Neural cell (in vitro differentiated cells): ENCODE data around the gene SELENON. TPM values are rescaled to one million over a fixed set of nuclear protein-coding genes. Genes with fewer than 3 reads are reported as not detected.

Experiments
- H2AFZ ChIP-seq: fragments of 200-600, 300-800 bp; sonication (generic), shearing (Covaris generic); 2 replicates; pipeline ENCODE4 v1.6.0; 2014; ENCODE audit warnings: low read depth, mild to moderate bottlenecking, antibody characterized with exemption, low read length, moderate library complexity
- H3F3A ChIP-seq: fragments of 200-600 bp; shearing (Covaris generic); 2 replicates; pipeline ENCODE4 v1.6.1; 2016; ENCODE audit warnings: mild to moderate bottlenecking, moderate library complexity, mixed read lengths, antibody characterized with exemption, low read length; ENCODE audit not compliant: insufficient read depth, poor library complexity, severe bottlenecking
- H3K27ac ChIP-seq: fragments of 200-600, 300-800 bp; sonication (generic), shearing (Covaris generic); 2 replicates; pipeline ENCODE4 v1.5.1; 2014; ENCODE audit warnings: mild to moderate bottlenecking, low read length, moderate library complexity
- H3K27me3 ChIP-seq: fragments of 300-800, 200-600 bp; sonication (generic), shearing (Covaris generic); 2 replicates; pipeline ENCODE4 v1.6.0; 2014; ENCODE audit warnings: mild to moderate bottlenecking, low read depth, low read length, moderate library complexity; ENCODE audit not compliant: insufficient read depth
- H3K36me3 ChIP-seq: fragments of 300-800, 200-600 bp; sonication (generic), shearing (Covaris generic); 2 replicates; pipeline ENCODE4 v1.5.1; 2014; ENCODE audit warnings: mild to moderate bottlenecking, antibody characterized with exemption, low read length, moderate library complexity; ENCODE audit not compliant: insufficient read depth
- H3K4me2 ChIP-seq: fragments of 300-800, 200-600 bp; sonication (generic), shearing (Covaris generic); 2 replicates; pipeline ENCODE4 v1.6.0; 2014; ENCODE audit warnings: mild to moderate bottlenecking, low read length
- H3K4me3 ChIP-seq: fragments of 300-800, 200-600 bp; sonication (generic), shearing (Covaris generic); 2 replicates; pipeline ENCODE4 v1.5.1; 2014; ENCODE audit warnings: mild to moderate bottlenecking, low read length, moderate library complexity
- H3K79me2 ChIP-seq: fragments of 200-600 bp; shearing (Covaris generic); replicated peaks from 2 replicates; pipeline ENCODE4 v1.6.0; 2014; ENCODE audit warnings: mild to moderate bottlenecking, low read length, moderate library complexity; ENCODE audit not compliant: insufficient read depth
- H3K9ac ChIP-seq: fragments of 300-800, 200-600 bp; sonication (generic), shearing (Covaris generic); 2 replicates; pipeline ENCODE4 v1.6.1; 2016; ENCODE audit warnings: mild to moderate bottlenecking, low read length, mixed read lengths
- H3K9me2 ChIP-seq: fragments of 200-600 bp; shearing (Covaris generic); 2 replicates; pipeline ENCODE4 v1.6.1; 2016; ENCODE audit warnings: mild to moderate bottlenecking, low read length, mixed read lengths; ENCODE audit not compliant: insufficient read depth
- H3K9me3 ChIP-seq: fragments of 200-600, 300-800 bp; sonication (generic), shearing (Covaris generic); 2 replicates; pipeline ENCODE4 v1.6.1; 2016; ENCODE audit warnings: mild to moderate bottlenecking, mixed run types, low read length, moderate library complexity, mixed read lengths
- H4K20me1 ChIP-seq: fragments of 200-600 bp; shearing (Covaris generic); 2 replicates; pipeline ENCODE4 v1.6.1; 2016; ENCODE audit warnings: mild to moderate bottlenecking, mixed run types; ENCODE audit not compliant: insufficient read depth
- CTCF ChIP-seq: fragments of 450-650 bp; IDR thresholded peaks from 2 replicates; pipeline ENCODE4 v1.5.1; 2014; ENCODE audit warnings: antibody characterized with exemption, mild to moderate bottlenecking, moderate library complexity; ENCODE audit not compliant: poor library complexity, severe bottlenecking
- EP300 ChIP-seq: fragments of 450-650 bp; conservative IDR thresholded peaks from 2 replicates; pipeline ENCODE4 v1.6.1; 2014; ENCODE audit warnings: antibody characterized with exemption, mild to moderate bottlenecking, moderate library complexity; ENCODE audit not compliant: poor library complexity, severe bottlenecking
- EZH2 ChIP-seq: fragments of 200-600, 300-800 bp; shearing (Covaris generic), sonication (generic); IDR thresholded peaks from 2 replicates; pipeline ENCODE4 v1.6.1; 2014; ENCODE audit warnings: antibody characterized with exemption, low read length, borderline replicate concordance, mild to moderate bottlenecking; ENCODE audit not compliant: insufficient read depth, poor library complexity, severe bottlenecking
- MXI1 ChIP-seq: fragments of 450-650 bp; conservative IDR thresholded peaks from 2 replicates; pipeline ENCODE4 v1.6.1; 2014; ENCODE audit warnings: antibody characterized with exemption, mild to moderate bottlenecking; ENCODE audit not compliant: poor library complexity, severe bottlenecking
- POLR2AphosphoS5 ChIP-seq: IDR thresholded peaks from 2 replicates; pipeline ENCODE4 v1.6.1; 2012
- RAD21 ChIP-seq: fragments of 450-650 bp; conservative IDR thresholded peaks from 2 replicates; pipeline ENCODE4 v1.6.1; 2014; ENCODE audit warnings: antibody characterized with exemption, mild to moderate bottlenecking, moderate library complexity
- REST ChIP-seq: IDR thresholded peaks from 2 replicates; pipeline ENCODE4 v1.6.1; 2012; ENCODE audit warnings: borderline replicate concordance
- SMC3 ChIP-seq: fragments of 450-650 bp; conservative IDR thresholded peaks from 2 replicates; pipeline ENCODE4 v1.6.1; 2014; ENCODE audit warnings: antibody characterized with exemption, mild to moderate bottlenecking, moderate library complexity; ENCODE audit not compliant: poor library complexity
- TAF1 ChIP-seq: IDR thresholded peaks from 2 replicates; pipeline ENCODE4 v1.6.1; 2012; ENCODE audit warnings: low read depth
- polyA plus RNA-seq: library from polyadenylated mRNA; depleted of rRNA; stranded (reverse); fragments of >200 nt; gene quantifications from 2 replicates; pipeline ENCODE4 v1.2.3, GENCODE V29; 2014

Gene SELENON
- polyA plus RNA-seq, 1 donor from 2014 or later = 6.5 TPM

- Histone ChIP-seq H3K27ac (no peak overlapping the region), H3K79me2 (no peaks in the 10 kb centered on the region), H3K9ac (no peak overlapping the region), H3K4me3 (no peak overlapping the region), H2AFZ (no peak overlapping the region), H3K9me3 (no peaks in the 10 kb centered on the region), H3K4me2 (no peak overlapping the region), H3F3A (no peaks in the 10 kb centered on the region), H3K27me3 (no peaks in the 10 kb centered on the region), H3K36me3 (peaks cover 5% of the 10 kb centered on the region), H4K20me1 (no peaks in the 10 kb centered on the region), H3K9me2 (no peaks in the 10 kb centered on the region)
- TF ChIP-seq TAF1 = no peak
- no peak for TF ChIP-seq SMC3
- TF ChIP-seq EP300 = no peak
- no peak for TF ChIP-seq RAD21
- no peak for TF ChIP-seq EZH2
- no peak for TF ChIP-seq POLR2AphosphoS5
- no peak for TF ChIP-seq CTCF
- TF ChIP-seq REST = no peak
- no peak for TF ChIP-seq MXI1
These were observed 64.4 kb downstream of the SELENON start for GRCh38 chr1:25864434-25864833.

- Histone ChIP-seq H3K9me2 (no peaks in the 10 kb centered on the region), H4K20me1 (no peaks in the 10 kb centered on the region), H2AFZ (no peak overlapping the region), H3K9ac (no peak overlapping the region), H3K36me3 (peaks cover 5% of the 10 kb centered on the region), H3K27ac (no peak overlapping the region), H3K4me3 (no peak overlapping the region), H3K4me2 (no peak overlapping the region), H3F3A (no peaks in the 10 kb centered on the region), H3K9me3 (no peaks in the 10 kb centered on the region), H3K79me2 (no peaks in the 10 kb centered on the region), H3K27me3 (no peaks in the 10 kb centered on the region)
- no peak for TF ChIP-seq EP300
- TF ChIP-seq SMC3 = no peak
These were observed 66.3 kb downstream of the SELENON start for GRCh38 chr1:25866288-25866687.
